HEK293 (cell line): ENCODE results near the gene CLIP4.

Source experiments
- CTCF ChIA-PET: fragments of 350-600 bp; formaldehyde crosslinking; extraction: SDS; loops from one replicate; lab custom pipeline; 2021; ENCODE audit warnings: antibody characterized with exemption; lab: Yijun Ruan, JAX
- POLR2A ChIA-PET: fragments of 300-600 bp; formaldehyde crosslinking; extraction: SDS; loops from one replicate; lab custom pipeline; 2020; ENCODE audit warnings: antibody characterized with exemption, inconsistent platforms; lab: Yijun Ruan, JAX
- H3K27ac ChIP-seq: fragments of 200-500 bp; sonication (Bioruptor generic); 2 replicates; pipeline ENCODE4 v1.5.1; 2014; ENCODE audit warnings: low read depth, low read length, control low read depth, inconsistent platforms; ENCODE audit errors: extremely low read depth
- H3K36me3 ChIP-seq, 2 experiments: fragments of 200-500 bp in 1 of 2; sonication (Bioruptor generic) in 1 of 2; 1 replicate in 1 of 2; 2 replicates in 1 of 2; pipeline ENCODE4 v1.5.1; 2014 to 2017; ENCODE audit warnings: inconsistent platforms in 2 of 2, low read length in 2 of 2; ENCODE audit not compliant: control insufficient read depth in 2 of 2, insufficient read depth in 1 of 2
- H3K4me1 ChIP-seq: fragments of 200-500 bp; sonication (Bioruptor generic); 2 replicates; pipeline ENCODE4 v1.5.1; 2014; ENCODE audit warnings: mild to moderate bottlenecking, low read length, inconsistent platforms; ENCODE audit not compliant: control insufficient read depth, insufficient read depth
- H3K4me3 ChIP-seq: 2 replicates; pipeline ENCODE4 v1.5.1; 2011; ENCODE audit warnings: low read depth, mild to moderate bottlenecking, control low read depth, low read length, moderate library complexity
- H3K9me3 ChIP-seq: fragments of 200-500 bp; sonication (Bioruptor generic); 2 replicates; pipeline ENCODE4 v1.5.1; 2014; ENCODE audit warnings: low read depth, low read length, inconsistent platforms; ENCODE audit not compliant: control insufficient read depth, insufficient read depth
- RBAK ChIP-seq: fragments of 450-650 bp; formaldehyde crosslinking; IDR thresholded peaks from 2 replicates; pipeline ENCODE4 v1.5.1; 2016; ENCODE audit warnings: missing biosample characterization, missing genetic modification characterization
- SALL2 ChIP-seq: fragments of 450-650 bp; formaldehyde crosslinking; IDR thresholded peaks from 2 replicates; pipeline ENCODE4 v1.5.0; 2017; ENCODE audit warnings: missing biosample characterization, mild to moderate bottlenecking, missing genetic modification characterization, borderline replicate concordance
- SP2 ChIP-seq: fragments of 450-650 bp; formaldehyde crosslinking; IDR thresholded peaks from 2 replicates; pipeline ENCODE4 v1.5.1; 2016; ENCODE audit warnings: missing biosample characterization, missing genetic modification characterization
- TCF7L2 ChIP-seq: IDR thresholded peaks from 2 replicates; pipeline ENCODE4 v1.6.1; 2011; ENCODE audit warnings: low read depth, mild to moderate bottlenecking, inconsistent platforms, low read length, moderate library complexity, borderline replicate concordance
- YY2 ChIP-seq: fragments of 450-650 bp; formaldehyde crosslinking; IDR thresholded peaks from 2 replicates; pipeline ENCODE4 v1.5.1; 2016; ENCODE audit warnings: missing biosample characterization, missing genetic modification characterization
- ZFHX2 ChIP-seq: fragments of 450-650 bp; formaldehyde crosslinking; conservative IDR thresholded peaks from 2 replicates; pipeline ENCODE4 v1.5.1; 2016; ENCODE audit warnings: missing biosample characterization, missing genetic modification characterization
- ZFP3 ChIP-seq: fragments of 450-650 bp; formaldehyde crosslinking; IDR thresholded peaks from 2 replicates; pipeline ENCODE4 v1.5.1; 2016; ENCODE audit warnings: low read depth, missing biosample characterization, missing genetic modification characterization
- ZFP41 ChIP-seq: fragments of 450-650 bp; formaldehyde crosslinking; IDR thresholded peaks from 2 replicates; pipeline ENCODE4 v1.5.1; 2016; ENCODE audit warnings: missing biosample characterization, missing genetic modification characterization, borderline replicate concordance
- ZNF112 ChIP-seq: fragments of 450-650 bp; formaldehyde crosslinking; IDR thresholded peaks from 2 replicates; pipeline ENCODE4 v1.5.0; 2017; ENCODE audit warnings: missing biosample characterization, missing genetic modification characterization
- ZNF133 ChIP-seq: fragments of 450-650 bp; formaldehyde crosslinking; IDR thresholded peaks from 2 replicates; pipeline ENCODE4 v1.5.1; 2016; ENCODE audit warnings: missing biosample characterization, missing genetic modification characterization
- ZNF140 ChIP-seq: fragments of 450-650 bp; formaldehyde crosslinking; IDR thresholded peaks from 2 replicates; pipeline ENCODE4 v1.5.1; 2016; ENCODE audit warnings: missing biosample characterization, missing genetic modification characterization
- ZNF146 ChIP-seq: fragments of 450-650 bp; formaldehyde crosslinking; IDR thresholded peaks from 2 replicates; pipeline ENCODE4 v1.5.1; 2016; ENCODE audit warnings: missing biosample characterization, missing genetic modification characterization
- ZNF23 ChIP-seq: fragments of 450-650 bp; formaldehyde crosslinking; IDR thresholded peaks from 2 replicates; pipeline ENCODE4 v1.5.1; 2016; ENCODE audit warnings: missing biosample characterization, missing genetic modification characterization, borderline replicate concordance
- ZNF350 ChIP-seq: fragments of 450-650 bp; formaldehyde crosslinking; IDR thresholded peaks from 2 replicates; pipeline ENCODE4 v1.5.0; 2017; ENCODE audit warnings: missing biosample characterization, mild to moderate bottlenecking, missing genetic modification characterization
- ZNF362 ChIP-seq: fragments of 450-650 bp; formaldehyde crosslinking; IDR thresholded peaks from 2 replicates; pipeline ENCODE4 v1.5.1; 2016; ENCODE audit warnings: missing biosample characterization, missing genetic modification characterization
- ZNF366 ChIP-seq: fragments of 450-650 bp; formaldehyde crosslinking; conservative IDR thresholded peaks from 2 replicates; pipeline ENCODE4 v1.5.1; 2016; ENCODE audit warnings: missing biosample characterization, missing genetic modification characterization
- ZNF416 ChIP-seq: fragments of 450-650 bp; formaldehyde crosslinking; IDR thresholded peaks from 2 replicates; pipeline ENCODE4 v1.5.1; 2016; ENCODE audit warnings: missing biosample characterization, missing genetic modification characterization
- ZNF449 ChIP-seq: fragments of 450-650 bp; formaldehyde crosslinking; IDR thresholded peaks from 2 replicates; pipeline ENCODE4 v1.5.1; 2017; ENCODE audit warnings: missing biosample characterization, mild to moderate bottlenecking, missing genetic modification characterization, moderate library complexity
- ZNF549 ChIP-seq: fragments of 450-650 bp; IDR thresholded peaks from 2 replicates; pipeline ENCODE4 v1.5.1; 2018; ENCODE audit warnings: missing biosample characterization, missing genetic modification characterization, mild to moderate bottlenecking, inconsistent platforms, moderate library complexity
- ZNF621 ChIP-seq: fragments of 450-650 bp; formaldehyde crosslinking; IDR thresholded peaks from 2 replicates; pipeline ENCODE4 v1.5.1; 2017; ENCODE audit warnings: missing biosample characterization, missing genetic modification characterization
- ZNF747 ChIP-seq: fragments of 450-650 bp; formaldehyde crosslinking; IDR thresholded peaks from 2 replicates; pipeline ENCODE4 v1.5.1; 2016; ENCODE audit warnings: missing biosample characterization, missing genetic modification characterization
- ZNF843 ChIP-seq: fragments of 450-650 bp; formaldehyde crosslinking; IDR thresholded peaks from 2 replicates; pipeline ENCODE4 v1.5.1; 2016; ENCODE audit warnings: missing biosample characterization, missing genetic modification characterization
- TF ChIP-seq, protein P1 (sequence below): fragments of 450-650 bp; formaldehyde crosslinking; IDR thresholded peaks from 2 replicates; pipeline ENCODE4 v1.5.1; 2016; ENCODE audit warnings: missing biosample characterization, missing genetic modification characterization, low read depth
- TF ChIP-seq, protein P2 (sequence below): fragments of 450-650 bp; IDR thresholded peaks from 2 replicates; pipeline ENCODE4 v1.5.1; 2018; ENCODE audit warnings: missing biosample characterization, mild to moderate bottlenecking, missing genetic modification characterization
- TF ChIP-seq, protein P3 (sequence below): fragments of 450-650 bp; formaldehyde crosslinking; IDR thresholded peaks from 2 replicates; pipeline ENCODE4 v1.5.1; 2016; ENCODE audit warnings: missing biosample characterization, missing genetic modification characterization

The CLIP4 gene

DNA sequence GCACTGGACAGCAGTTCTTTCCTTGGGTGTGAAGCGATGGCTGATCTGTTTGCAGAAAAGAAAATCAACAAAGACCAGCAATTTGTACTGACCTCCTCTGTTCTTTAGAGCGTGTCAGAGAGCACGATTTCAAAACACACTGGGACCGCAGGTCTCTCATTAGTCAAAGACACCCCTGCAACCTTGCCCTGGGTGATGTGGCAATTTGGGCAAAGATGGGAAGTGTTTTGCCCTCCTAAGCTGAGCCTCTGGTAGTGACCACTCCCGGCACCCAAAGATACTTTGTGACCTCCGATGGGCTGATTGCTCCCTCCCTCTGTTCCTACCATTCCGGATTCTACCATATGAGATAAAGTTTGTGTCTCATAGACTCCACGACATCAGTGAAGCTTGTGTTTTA lies 18.2 kb upstream of the CLIP4 start:
- no peak overlapping the region for H3K4me3 ChIP-seq
- no peak for TF ChIP-seq ZNF549 (tag by site-specific recombination)
- no peak for TF ChIP-seq ZFP41
- no peak for TF ChIP-seq ZNF133
- TF ChIP-seq ZNF621 (tag by site-specific recombination) = no peak
- no peak for TF ChIP-seq ZNF747
- no peak for TF ChIP-seq ZNF449
- no peak for TF ChIP-seq SALL2 (tag by site-specific recombination)
- TF ChIP-seq ZNF362 (tag by site-specific recombination) = no peak
- TF ChIP-seq, all 188 proteins: peak for 0
- CTCF ChIA-PET = no interaction called here
- no peak overlapping the region for H3K27ac ChIP-seq
- no peaks in the 10 kb centered on the region for H3K36me3 ChIP-seq
- H3K9me3 ChIP-seq = no peaks in the 10 kb centered on the region
- H3K4me1 ChIP-seq = no peaks in the 10 kb centered on the region
- POLR2A ChIA-PET = no interaction called here

DNA sequence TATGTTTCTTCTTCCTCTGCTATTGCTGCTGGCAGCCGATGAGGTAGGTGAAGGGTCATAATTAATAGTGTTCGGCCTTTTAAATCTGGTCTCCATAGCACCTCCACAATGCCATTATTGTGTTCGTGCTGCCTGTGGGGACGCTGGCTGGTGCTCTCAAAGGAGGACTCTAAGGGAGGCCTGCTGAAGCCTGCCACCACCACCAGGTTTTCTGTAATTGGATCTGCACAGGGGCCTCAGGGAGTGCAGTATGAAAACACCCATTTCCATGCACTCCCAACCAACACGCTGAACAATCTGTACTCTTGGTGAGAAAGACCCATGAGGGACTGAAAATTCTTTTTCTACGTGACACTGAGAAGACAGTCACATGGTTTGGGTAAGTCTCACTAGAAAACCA lies 17.6 kb upstream of the CLIP4 start:
- ChIA-PET POLR2A (no interaction called here), CTCF (no interaction called here)
- TF ChIP-seq SP2 (tag by site-specific recombination) = no peak
- no peak overlapping the region for H3K27ac ChIP-seq
- no peak overlapping the region for H3K4me3 ChIP-seq
- no peaks in the 10 kb centered on the region for H3K9me3 ChIP-seq
- no peaks in the 10 kb centered on the region for H3K4me1 ChIP-seq
- no peaks in the 10 kb centered on the region for H3K36me3 ChIP-seq

DNA sequence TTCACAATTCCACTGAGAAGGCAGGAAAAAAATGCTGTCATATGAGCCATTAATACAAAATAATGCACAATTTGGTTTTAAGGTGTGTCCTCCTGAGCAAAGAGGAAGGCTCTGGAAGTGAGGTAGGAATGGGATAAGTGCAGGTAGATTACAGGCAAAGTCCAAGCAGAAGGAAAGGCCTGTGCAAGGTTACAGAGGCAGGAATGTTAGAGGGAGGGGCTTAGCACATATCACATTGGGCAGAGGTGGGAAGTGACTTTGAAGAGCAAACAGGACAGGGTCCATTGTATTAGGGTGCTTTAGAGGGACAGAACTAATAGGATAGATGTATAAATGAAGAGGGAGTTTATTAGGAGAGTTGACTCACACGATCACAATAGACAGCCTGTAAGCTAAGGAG lies 14.7 kb upstream of the CLIP4 start:
- H3K9me3 ChIP-seq = no peaks in the 10 kb centered on the region
- H3K27ac ChIP-seq = no peak overlapping the region
- ChIA-PET POLR2A (no interaction called here), CTCF (no interaction called here)
- no peaks in the 10 kb centered on the region for H3K4me1 ChIP-seq
- H3K4me3 ChIP-seq = no peak overlapping the region
- H3K36me3 ChIP-seq = no peaks in the 10 kb centered on the region
- no peak for TF ChIP-seq ZNF146
- TF ChIP-seq, protein P1, sequence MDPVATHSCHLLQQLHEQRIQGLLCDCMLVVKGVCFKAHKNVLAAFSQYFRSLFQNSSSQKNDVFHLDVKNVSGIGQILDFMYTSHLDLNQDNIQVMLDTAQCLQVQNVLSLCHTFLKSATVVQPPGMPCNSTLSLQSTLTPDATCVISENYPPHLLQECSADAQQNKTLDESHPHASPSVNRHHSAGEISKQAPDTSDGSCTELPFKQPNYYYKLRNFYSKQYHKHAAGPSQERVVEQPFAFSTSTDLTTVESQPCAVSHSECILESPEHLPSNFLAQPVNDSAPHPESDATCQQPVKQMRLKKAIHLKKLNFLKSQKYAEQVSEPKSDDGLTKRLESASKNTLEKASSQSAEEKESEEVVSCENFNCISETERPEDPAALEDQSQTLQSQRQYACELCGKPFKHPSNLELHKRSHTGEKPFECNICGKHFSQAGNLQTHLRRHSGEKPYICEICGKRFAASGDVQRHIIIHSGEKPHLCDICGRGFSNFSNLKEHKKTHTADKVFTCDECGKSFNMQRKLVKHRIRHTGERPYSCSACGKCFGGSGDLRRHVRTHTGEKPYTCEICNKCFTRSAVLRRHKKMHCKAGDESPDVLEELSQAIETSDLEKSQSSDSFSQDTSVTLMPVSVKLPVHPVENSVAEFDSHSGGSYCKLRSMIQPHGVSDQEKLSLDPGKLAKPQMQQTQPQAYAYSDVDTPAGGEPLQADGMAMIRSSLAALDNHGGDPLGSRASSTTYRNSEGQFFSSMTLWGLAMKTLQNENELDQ (tag by site-specific recombination) = no peak
- TF ChIP-seq ZNF140 (tag by site-specific recombination) = no peak
- TF ChIP-seq ZNF350 (tag by site-specific recombination) = no peak
- TF ChIP-seq ZNF843 = no peak
- TF ChIP-seq ZNF416 (tag by site-specific recombination) = no peak
- TF ChIP-seq RBAK (tag by site-specific recombination) = no peak
- TF ChIP-seq ZNF23 (tag by site-specific recombination) = no peak
- TF ChIP-seq, protein P2, sequence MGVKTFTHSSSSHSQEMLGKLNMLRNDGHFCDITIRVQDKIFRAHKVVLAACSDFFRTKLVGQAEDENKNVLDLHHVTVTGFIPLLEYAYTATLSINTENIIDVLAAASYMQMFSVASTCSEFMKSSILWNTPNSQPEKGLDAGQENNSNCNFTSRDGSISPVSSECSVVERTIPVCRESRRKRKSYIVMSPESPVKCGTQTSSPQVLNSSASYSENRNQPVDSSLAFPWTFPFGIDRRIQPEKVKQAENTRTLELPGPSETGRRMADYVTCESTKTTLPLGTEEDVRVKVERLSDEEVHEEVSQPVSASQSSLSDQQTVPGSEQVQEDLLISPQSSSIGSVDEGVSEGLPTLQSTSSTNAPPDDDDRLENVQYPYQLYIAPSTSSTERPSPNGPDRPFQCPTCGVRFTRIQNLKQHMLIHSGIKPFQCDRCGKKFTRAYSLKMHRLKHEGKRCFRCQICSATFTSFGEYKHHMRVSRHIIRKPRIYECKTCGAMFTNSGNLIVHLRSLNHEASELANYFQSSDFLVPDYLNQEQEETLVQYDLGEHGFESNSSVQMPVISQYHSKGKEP (tag by site-specific recombination) = no peak
- TF ChIP-seq YY2 (tag by site-specific recombination) = no peak
- TF ChIP-seq TCF7L2 = no peak
- no peak for TF ChIP-seq ZFHX2 (tag by site-specific recombination)
- TF ChIP-seq, protein P3, sequence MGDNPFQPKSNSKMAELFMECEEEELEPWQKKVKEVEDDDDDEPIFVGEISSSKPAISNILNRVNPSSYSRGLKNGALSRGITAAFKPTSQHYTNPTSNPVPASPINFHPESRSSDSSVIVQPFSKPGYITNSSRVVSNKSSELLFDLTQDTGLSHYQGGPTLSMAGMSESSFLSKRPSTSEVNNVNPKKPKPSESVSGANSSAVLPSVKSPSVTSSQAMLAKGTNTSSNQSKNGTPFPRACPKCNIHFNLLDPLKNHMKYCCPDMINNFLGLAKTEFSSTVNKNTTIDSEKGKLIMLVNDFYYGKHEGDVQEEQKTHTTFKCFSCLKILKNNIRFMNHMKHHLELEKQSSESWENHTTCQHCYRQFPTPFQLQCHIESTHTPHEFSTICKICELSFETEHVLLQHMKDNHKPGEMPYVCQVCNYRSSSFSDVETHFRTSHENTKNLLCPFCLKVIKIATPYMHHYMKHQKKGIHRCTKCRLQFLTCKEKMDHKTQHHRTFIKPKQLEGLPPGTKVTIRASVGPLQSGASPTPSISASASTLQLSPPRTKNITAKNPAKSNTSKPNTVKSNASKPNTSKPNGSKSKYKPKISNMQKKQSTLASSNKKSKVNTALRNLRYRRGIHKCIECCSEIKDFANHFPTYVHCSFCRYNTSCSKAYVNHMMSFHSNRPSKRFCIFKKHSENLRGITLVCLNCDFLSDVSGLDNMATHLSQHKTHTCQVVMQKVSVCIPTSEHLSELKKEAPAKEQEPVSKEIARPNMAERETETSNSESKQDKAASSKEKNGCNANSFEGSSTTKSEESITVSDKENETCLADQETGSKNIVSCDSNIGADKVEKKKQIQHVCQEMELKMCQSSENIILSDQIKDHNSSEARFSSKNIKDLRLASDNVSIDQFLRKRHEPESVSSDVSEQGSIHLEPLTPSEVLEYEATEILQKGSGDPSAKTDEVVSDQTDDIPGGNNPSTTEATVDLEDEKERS (tag by site-specific recombination) = no peak
- TF ChIP-seq ZFP3 (tag by site-specific recombination) = no peak
- TF ChIP-seq ZNF366 (tag by site-specific recombination) = no peak
- no peak for TF ChIP-seq ZNF112 (tag by site-specific recombination)
